A549 (cell line): ENCODE data around the gene PRKCQ. TPM values are rescaled to one million over a fixed set of nuclear protein-coding genes. Genes with fewer than 3 reads are reported as not detected.

ENCODE experiments used
- ATAC-seq, 2 experiments: fragments of 200-7000 bp in 1 of 2; fragments of >200 bp in 1 of 2; cut with Nextera tagmentation in 1 of 2; cut with Tn5 transposase in 1 of 2; 3 replicates each; pipeline versions ENCODE4 v1.8.0 to v1.9.1; 2018 to 2020; ENCODE audit warnings: mild to moderate bottlenecking in 1 of 2, moderate library complexity in 1 of 2
- CTCF ChIA-PET: fragments of 300-600 bp; sonication (Branson Sonifier 250); formaldehyde crosslinking; extraction: SDS; loops from one replicate; lab custom pipeline; 2021; ENCODE audit warnings: antibody characterized with exemption, inconsistent platforms; lab: Yijun Ruan, JAX
- POLR2A ChIA-PET: fragments of 350-600 bp; formaldehyde crosslinking; extraction: SDS; loops from one replicate; lab custom pipeline; 2021; ENCODE audit warnings: antibody characterized with exemption, inconsistent platforms; lab: Yijun Ruan, JAX
- DNase-seq, 2 experiments: peaks; one replicate each; pipeline versions ENCODE4 v3.0.0 to v3.0.0-alpha.2; 2011 to 2016; ENCODE audit warnings: low read depth in 1 of 2, low spot score in 1 of 2
- FAIRE-seq: peaks from 2 replicates; lab custom pipeline; 2011; peaks lifted over from hg19 to GRCh38; lab: Jason Lieb, UNC
- H3K27ac ChIP-seq, 2 experiments: fragments of >200 bp; sonication (Bioruptor Twin); formaldehyde crosslinking; 3 replicates each; pipeline ENCODE4 v1.5.1; 2016 to 2017
- H3K4me1 ChIP-seq: fragments of >200 bp; sonication (Bioruptor Twin); formaldehyde crosslinking; 3 replicates; pipeline ENCODE4 v1.6.1; 2016
- H3K4me2 ChIP-seq: fragments of >200 bp; sonication (Bioruptor Twin); formaldehyde crosslinking; 3 replicates; pipeline ENCODE4 v1.6.1; 2016
- H3K4me3 ChIP-seq: fragments of >200 bp; sonication (Bioruptor Twin); formaldehyde crosslinking; 3 replicates; pipeline ENCODE4 v1.5.1; 2016
- H3K9me3 ChIP-seq: fragments of >200 bp; sonication (Bioruptor Twin); formaldehyde crosslinking; 3 replicates; pipeline ENCODE4 v1.6.1; 2016
- BHLHE40 ChIP-seq: IDR thresholded peaks from 2 replicates; pipeline ENCODE4 v1.6.1; 2012; ENCODE audit warnings: low read depth, low read length, inconsistent platforms
- EHMT2 ChIP-seq: fragments of 200-600 bp; sonication (generic); IDR thresholded peaks from 2 replicates; pipeline ENCODE4 v1.6.1; 2016; ENCODE audit warnings: antibody characterized with exemption, low read depth, mild to moderate bottlenecking, moderate library complexity
- ESRRA ChIP-seq: fragments of 150-350 bp; IDR thresholded peaks from 2 replicates; pipeline ENCODE4 v1.6.1; 2014; ENCODE audit warnings: mild to moderate bottlenecking, low read length, borderline replicate concordance
- FOSB ChIP-seq: fragments of 250-450 bp; sonication (Bioruptor Pico); IDR thresholded peaks from 2 replicates; pipeline ENCODE4 v1.5.0; 2020; ENCODE audit warnings: mild to moderate bottlenecking, moderate library complexity
- FOXS1 ChIP-seq: fragments of 250-450 bp; sonication (Bioruptor Pico); IDR thresholded peaks from 2 replicates; pipeline ENCODE4 v1.5.0; 2020; ENCODE audit warnings: mild to moderate bottlenecking, moderate library complexity
- KDM1A ChIP-seq: fragments of 200-600 bp; sonication (generic); IDR thresholded peaks from 2 replicates; pipeline ENCODE4 v1.6.1; 2016; ENCODE audit warnings: low read depth, mild to moderate bottlenecking
- MAZ ChIP-seq: fragments of 150-350 bp; IDR thresholded peaks from 2 replicates; pipeline ENCODE4 v1.6.1; 2014; ENCODE audit warnings: antibody characterized with exemption, low read depth, low read length, borderline replicate concordance
- PHF8 ChIP-seq: fragments of 200-600 bp; sonication (generic); IDR thresholded peaks from 2 replicates; pipeline ENCODE4 v1.6.1; 2016; ENCODE audit warnings: low read depth, mild to moderate bottlenecking, antibody characterized with exemption, moderate library complexity, borderline replicate concordance
- RAD21 ChIP-seq, 2 experiments: fragments of >200 bp in 1 of 2; sonication (Bioruptor Twin) in 1 of 2; formaldehyde crosslinking in 1 of 2; IDR thresholded peaks in 1 of 2; conservative IDR thresholded peaks in 1 of 2; 2 replicates in 1 of 2; 3 replicates in 1 of 2; pipeline ENCODE4 v1.6.1; 2012 to 2018; ENCODE audit warnings: inconsistent platforms in 1 of 2
- RCOR1 ChIP-seq: fragments of 150-350 bp; IDR thresholded peaks from 2 replicates; pipeline ENCODE4 v1.6.1; 2014; ENCODE audit warnings: antibody characterized with exemption, low read length, low read depth
- REST ChIP-seq: fragments of 200-600 bp; sonication (generic); IDR thresholded peaks from 2 replicates; pipeline ENCODE4 v1.6.1; 2016; ENCODE audit warnings: antibody characterized with exemption, mild to moderate bottlenecking, moderate library complexity
- RNF2 ChIP-seq: fragments of 200-600 bp; sonication (generic); IDR thresholded peaks from 2 replicates; pipeline ENCODE4 v1.6.1; 2016; ENCODE audit warnings: low read depth, mild to moderate bottlenecking, antibody characterized with exemption, moderate library complexity, borderline replicate concordance
- ZFP36 ChIP-seq: fragments of 450-650 bp; IDR thresholded peaks from 2 replicates; pipeline ENCODE4 v1.6.1; 2014; ENCODE audit warnings: borderline replicate concordance; ENCODE audit not compliant: partially characterized antibody
- WGBS: methylation state at CpG from one replicate; pipeline ENCODE4 v1.1.6; 2017; ENCODE audit errors: missing lambda C conversion rate; 5-methylcytosine and 5-hydroxymethylcytosine counted together
- polyA plus RNA-seq, 4 experiments: library from polyadenylated mRNA; depleted of rRNA in 3 of 4; stranded (reverse); fragments of >200 nt; fragmentation: RNase III in 1 of 4; extraction: RNeasy Plus Mini Kit Qiagen cat#74134 plus additional on column Dnase treatment in 1 of 4; gene quantifications; 2 replicates in 3 of 4; 3 replicates in 1 of 4; pipeline ENCODE4 v1.2.3, GENCODE V29; 2011 to 2017
- TF ChIP-seq, protein P1 (sequence below): fragments of >200 bp; sonication (Bioruptor Twin); formaldehyde crosslinking; IDR thresholded peaks from 2 replicates; pipeline ENCODE4 v1.6.1; 2016

The PRKCQ gene
- polyA plus RNA-seq, 2 of the 4 experiments (the other 2 are of a cell fraction): 3.7 to 7.1 TPM

DNA sequence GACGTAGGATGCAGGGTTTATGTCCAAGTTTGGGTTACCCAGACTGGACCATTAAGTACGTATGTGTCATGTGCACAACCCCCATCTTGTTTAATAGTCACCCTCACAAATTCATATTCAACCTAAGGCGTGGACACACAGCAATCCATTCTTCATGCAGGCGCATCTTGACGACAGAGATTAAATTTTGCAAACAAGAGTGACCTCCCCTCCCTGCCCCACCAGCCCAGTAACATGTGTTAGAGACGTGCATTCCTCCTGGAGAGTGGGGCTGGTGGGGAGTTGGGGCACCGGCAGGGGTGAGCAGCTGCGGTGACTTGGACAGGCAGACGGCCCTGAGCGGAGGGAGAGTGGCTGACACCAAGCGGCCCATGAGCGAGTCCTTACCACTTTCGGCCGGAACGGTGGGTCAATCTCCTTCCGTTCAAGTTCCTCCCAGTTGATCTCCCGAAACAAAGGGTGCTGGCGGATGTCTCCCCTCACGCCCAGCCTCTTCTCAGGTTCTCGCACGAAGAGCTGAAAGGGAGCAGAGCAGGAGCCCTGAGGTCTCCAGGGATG is 149.6 kb downstream of the PRKCQ start:
- DNase-seq (no peak), ATAC-seq (no peak), FAIRE-seq (no peak)
- Histone ChIP-seq H3K4me2 (no peak overlapping the region), H3K4me3 (no peak overlapping the region), H3K27ac (no peak overlapping the region)
- CTCF ChIA-PET: interaction anchor here (1.5 kb wide), 1 partner anchor 237 kb away, joined by 4 read pairs; no protein-coding TSS in a partner anchor
- WGBS: 83% methylated on average over 21 of the region's 21 CpGs
- POLR2A ChIA-PET: no interaction called here
- no peak for TF ChIP-seq MAZ
- TF ChIP-seq ZFP36: no peak
- TF ChIP-seq, all 56 proteins: peak for 0
- Histone ChIP-seq H3K9me3 (no peaks in the 10 kb centered on the region), H3K4me1 (no peaks in the 10 kb centered on the region; the same call in 2 of the 3 replicates)

- ChIA-PET CTCF (no interaction called here), POLR2A (no interaction called here)
- Histone ChIP-seq H3K27ac (no peak overlapping the region), H3K4me3 (no peak overlapping the region), H3K9me3 (no peaks in the 10 kb centered on the region), H3K4me2 (no peak overlapping the region), H3K4me1 (no peaks in the 10 kb centered on the region; the same call in 2 of the 3 replicates)
- ATAC-seq (no peak), DNase-seq (no peak), FAIRE-seq (no peak)
- TF ChIP-seq ESRRA (no peak), RAD21 (conservative IDR thresholded peaks at IDR 0.05 in 1 of 2, IDR thresholded peaks at IDR 0.05 in 1 of 2) (no peak)
- WGBS: 73% methylated on average over 10 of the region's 10 CpGs
Measured at GRCh38 chr10:6427357-6427959, 152.6 kb downstream of the PRKCQ start.

GRCh38 chr10:6426317-6426716 is 153.8 kb downstream of the PRKCQ start:
- FAIRE-seq: no peak
- TF ChIP-seq FOSB (CRISPR knock-in tag) (no peak), REST (no peak), FOXS1 (no peak), BHLHE40 (no peak), PHF8 (no peak), RNF2 (no peak), KDM1A (no peak), RCOR1 (no peak), EHMT2 (no peak)
- TF ChIP-seq, protein P1, sequence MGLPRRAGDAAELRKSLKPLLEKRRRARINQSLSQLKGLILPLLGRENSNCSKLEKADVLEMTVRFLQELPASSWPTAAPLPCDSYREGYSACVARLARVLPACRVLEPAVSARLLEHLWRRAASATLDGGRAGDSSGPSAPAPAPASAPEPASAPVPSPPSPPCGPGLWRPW: no peak
- H3K4me2 ChIP-seq: no peak overlapping the region

More at GRCh38 chr10:6426317-6426716, 153.8 kb downstream of the PRKCQ start:
- CTCF ChIA-PET: interaction anchor here (0.9 kb wide), 1 partner anchor 153 kb away, joined by 3 read pairs; no protein-coding TSS in a partner anchor
- ATAC-seq (no peak), DNase-seq (no peak)
- POLR2A ChIA-PET: no interaction called here
- WGBS: 77% methylated on average over 6 of the region's 6 CpGs
- Histone ChIP-seq H3K9me3 (no peaks in the 10 kb centered on the region), H3K4me1 (no peaks in the 10 kb centered on the region), H3K27ac (no peak overlapping the region), H3K4me3 (no peak overlapping the region)
